HCT116 (cell line): Measurements from ENCODE around the gene VAV1. TPM values are rescaled to one million over a fixed set of nuclear protein-coding genes. Genes with fewer than 3 reads are reported as not detected.

Source experiments
- ATAC-seq: fragments of 200-7000 bp; cut with Tn5 transposase; 2 replicates; pipeline ENCODE4 v1.9.1; 2020; ENCODE audit warnings: mild to moderate bottlenecking, moderate library complexity
- BruUV-seq: library from RNA; stranded (reverse); fragments of 400-500 nt; replicated peaks from 2 replicates; lab custom pipeline; 2021; lab: Mats Ljungman, UMichigan
- CTCF ChIA-PET: fragments of 300-600 bp; sonication (Branson Sonifier 250); formaldehyde crosslinking; loops from one replicate; lab custom pipeline; 2021; ENCODE audit warnings: antibody characterized with exemption; lab: Charles Lee
- POLR2A ChIA-PET: fragments of 300-600, 350-600 bp; sonication (Branson Sonifier 250); formaldehyde crosslinking; loops from one replicate; lab custom pipeline; 2021; ENCODE audit warnings: antibody characterized with exemption; lab: Charles Lee
- RAD21 ChIA-PET, 2 experiments: fragments of 300-600 bp; sonication (Branson Sonifier 250); formaldehyde crosslinking; loops; one replicate each; lab custom pipeline; 2023; ENCODE audit warnings: low total read pairs in 2 of 2; ENCODE audit not compliant: uncharacterized antibody in 2 of 2, unreplicated experiment in 2 of 2, low non-redundant PET in 1 of 2; lab: Charles Lee
- DNase-seq: peaks from one replicate; pipeline ENCODE4 v3.0.0-alpha.2; 2010; ENCODE audit warnings: low read depth, low spot score
- H2AFZ ChIP-seq: fragments of 200-600 bp; shearing (Covaris generic), sonication (generic); 2 replicates; pipeline ENCODE4 v1.6.1; 2017; ENCODE audit warnings: low read depth, mixed run types, mixed read lengths, antibody characterized with exemption, low read length; ENCODE audit not compliant: poor library complexity, severe bottlenecking
- H3K27ac ChIP-seq: 2 replicates; pipeline ENCODE4 v1.5.1; 2012; ENCODE audit warnings: low read depth, low read length
- H3K27me3 ChIP-seq: fragments of 200-600 bp; sonication (generic); 2 replicates; pipeline ENCODE4 v1.6.1; 2016; ENCODE audit warnings: mixed run types, low read length, mixed read lengths; ENCODE audit not compliant: insufficient read depth
- H3K36me3 ChIP-seq, 2 experiments: fragments of 200-500 bp in 1 of 2; fragments of 200-600 bp in 1 of 2; sonication (Bioruptor generic) in 1 of 2; sonication (generic) in 1 of 2; 2 replicates each; pipeline versions ENCODE4 v1.5.1 to v1.6.1; 2014 to 2016; ENCODE audit warnings: low read length in 2 of 2, inconsistent platforms in 1 of 2, mixed read lengths in 1 of 2, mixed run types in 1 of 2; ENCODE audit not compliant: insufficient read depth in 2 of 2, control insufficient read depth in 1 of 2
- H3K4me1 ChIP-seq, 2 experiments: fragments of 200-600 bp in 1 of 2; sonication (generic) in 1 of 2; 2 replicates each; pipeline versions ENCODE4 v1.5.1 to v1.6.1; 2012 to 2017; ENCODE audit warnings: low read length in 2 of 2, inconsistent platforms in 1 of 2, mild to moderate bottlenecking in 1 of 2, mixed read lengths in 1 of 2, mixed run types in 1 of 2, moderate library complexity in 1 of 2; ENCODE audit not compliant: insufficient read depth in 2 of 2, control insufficient read depth in 1 of 2
- H3K4me2 ChIP-seq: fragments of 200-600 bp; sonication (generic); 2 replicates; pipeline ENCODE4 v1.6.1; 2017; ENCODE audit warnings: mixed run types, low read length, mixed read lengths
- H3K4me3 ChIP-seq, 2 experiments: fragments of 200-600 bp in 1 of 2; sonication (generic) in 1 of 2; replicated peaks in 1 of 2; 2 replicates each; pipeline ENCODE4 v1.5.1; 2011 to 2016; ENCODE audit warnings: low read length in 2 of 2, control low read depth in 1 of 2, low read depth in 1 of 2, mild to moderate bottlenecking in 1 of 2, mixed read lengths in 1 of 2, mixed run types in 1 of 2
- H3K79me2 ChIP-seq: fragments of 200-600 bp; sonication (generic); 2 replicates; pipeline ENCODE4 v1.6.1; 2017; ENCODE audit warnings: mild to moderate bottlenecking, mixed run types, low read length, moderate library complexity, mixed read lengths; ENCODE audit not compliant: insufficient read depth
- H3K9ac ChIP-seq: fragments of 200-600 bp; sonication (generic); 2 replicates; pipeline ENCODE4 v1.6.1; 2016; ENCODE audit warnings: low read length, mixed read lengths
- H3K9me2 ChIP-seq: fragments of 200-600 bp; sonication (generic), shearing (Covaris generic); 2 replicates; pipeline ENCODE4 v1.6.1; 2017; ENCODE audit warnings: mixed run types, mild to moderate bottlenecking, moderate library complexity; ENCODE audit not compliant: insufficient read depth
- H3K9me3 ChIP-seq, 2 experiments: fragments of 200-500 bp in 1 of 2; fragments of 200-600 bp in 1 of 2; sonication (Bioruptor generic) in 1 of 2; sonication (generic) in 1 of 2; 2 replicates each; pipeline ENCODE4 v1.6.1; 2014 to 2017; ENCODE audit warnings: low read length in 2 of 2, mixed read lengths in 2 of 2, inconsistent platforms in 1 of 2, low read depth in 1 of 2, mild to moderate bottlenecking in 1 of 2, mixed run types in 1 of 2, moderate library complexity in 1 of 2; ENCODE audit not compliant: control insufficient read depth in 1 of 2, insufficient read depth in 1 of 2
- H4K20me1 ChIP-seq: fragments of 200-600 bp; sonication (generic), shearing (Covaris generic); 2 replicates; pipeline ENCODE4 v1.6.1; 2017; ENCODE audit warnings: mixed run types, mild to moderate bottlenecking, moderate library complexity; ENCODE audit not compliant: insufficient read depth
- CBX3 ChIP-seq: IDR thresholded peaks from 2 replicates; pipeline ENCODE4 v1.6.1; 2012; ENCODE audit warnings: low read depth
- CEBPB ChIP-seq: IDR thresholded peaks from 2 replicates; pipeline ENCODE4 v1.6.1; 2012; ENCODE audit warnings: low read depth
- EGR1 ChIP-seq: IDR thresholded peaks from 2 replicates; pipeline ENCODE4 v1.6.1; 2012; ENCODE audit warnings: low read depth
- EZH2phosphoT487 ChIP-seq: fragments of 200-600 bp; IDR thresholded peaks from 2 replicates; pipeline ENCODE4 v1.6.1; 2018; ENCODE audit warnings: antibody characterized with exemption, borderline replicate concordance
- FOSL1 ChIP-seq: IDR thresholded peaks from 2 replicates; pipeline ENCODE4 v1.6.1; 2012; ENCODE audit warnings: low read depth
- POLR2A ChIP-seq: IDR thresholded peaks from 2 replicates; pipeline ENCODE4 v1.7.0; 2011; ENCODE audit warnings: borderline replicate concordance; ENCODE audit not compliant: insufficient read depth, insufficient read length; ENCODE audit errors: extremely low read depth
- POLR2AphosphoS5 ChIP-seq: IDR thresholded peaks from 2 replicates; pipeline ENCODE4 v1.6.1; 2011; ENCODE audit warnings: mild to moderate bottlenecking, low read depth, low read length, moderate library complexity
- RAD21 ChIP-seq: IDR thresholded peaks from 2 replicates; pipeline ENCODE4 v1.6.1; 2012; ENCODE audit warnings: low read depth, mild to moderate bottlenecking
- SIN3A ChIP-seq: IDR thresholded peaks from 2 replicates; pipeline ENCODE4 v1.6.1; 2012; ENCODE audit warnings: low read depth
- SP1 ChIP-seq: IDR thresholded peaks from 2 replicates; pipeline ENCODE4 v1.6.1; 2012; ENCODE audit warnings: low read depth
- SRF ChIP-seq: IDR thresholded peaks from 2 replicates; pipeline ENCODE4 v1.6.1; 2012; ENCODE audit warnings: low read depth
- TCF7L2 ChIP-seq: IDR thresholded peaks from 2 replicates; pipeline ENCODE4 v1.7.0; 2011; ENCODE audit warnings: borderline replicate concordance, inconsistent platforms; ENCODE audit not compliant: insufficient read depth, insufficient read length; ENCODE audit errors: extremely low read depth
- YY1 ChIP-seq: IDR thresholded peaks from 2 replicates; pipeline ENCODE4 v1.6.1; 2011; ENCODE audit warnings: low read length, low read depth, moderate library complexity, mild to moderate bottlenecking; ENCODE audit not compliant: insufficient replicate concordance; ENCODE audit errors: extremely low read depth
- ZFX ChIP-seq: fragments of 450-650 bp; IDR thresholded peaks from 2 replicates; pipeline ENCODE4 v1.6.1; 2017
- intact Hi-C: fragments of 100-400 bp; cut with micrococcal nuclease; formaldehyde crosslinking; loops from 2 replicates; pipeline ENCODE4 v1.10.0; 2022
- total RNA-seq: library from RNA; stranded (reverse); gene quantifications from one replicate; pipeline ENCODE4 v1.2.1, GENCODE V29; 2021; ENCODE audit not compliant: unreplicated experiment
- TF ChIP-seq, protein P1 (sequence below), 3 experiments: fragments of 200-600 bp in 1 of 3; sonication (generic) in 1 of 3; IDR thresholded peaks in 2 of 3; conservative IDR thresholded peaks in 1 of 3; 2 replicates each; pipeline ENCODE4 v1.5.1; 2012 to 2017; ENCODE audit warnings: low read depth in 2 of 3, low read length in 2 of 3, antibody characterized with exemption in 1 of 3, borderline replicate concordance in 1 of 3, control low read depth in 1 of 3, mild to moderate bottlenecking in 1 of 3, mixed read lengths in 1 of 3, mixed run types in 1 of 3, moderate library complexity in 1 of 3; ENCODE audit not compliant: insufficient read depth in 1 of 3
- TF ChIP-seq, protein P2 (sequence below): IDR thresholded peaks from 2 replicates; pipeline ENCODE4 v1.6.1; 2012
- TF ChIP-seq, protein P3 (sequence below): IDR thresholded peaks from 2 replicates; pipeline ENCODE4 v1.6.1; 2012

Gene VAV1
- total RNA-seq, 1 experiment from 2014 or later, result 20.6 TPM

DNA sequence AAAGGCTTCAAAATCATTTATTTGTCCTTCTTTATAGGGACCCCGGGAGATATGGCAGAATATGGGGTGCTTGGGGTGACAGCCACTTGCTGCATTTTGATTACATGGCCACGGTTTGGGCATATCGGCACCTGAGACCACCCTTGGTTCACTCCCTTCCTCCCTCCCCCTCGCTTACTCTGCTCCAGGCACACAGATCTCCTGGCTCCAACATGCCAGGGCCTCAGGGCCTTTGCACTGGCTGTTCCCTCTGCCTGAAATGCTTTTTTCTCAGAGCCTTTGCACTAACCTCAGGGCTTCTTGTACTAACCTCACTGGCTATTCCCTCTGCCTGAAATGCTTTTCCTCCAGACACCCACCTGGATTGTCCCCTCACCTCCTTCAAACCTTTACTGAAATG lies 23.8 kb downstream of the VAV1 start:
- H3K9me2 ChIP-seq, result no peaks in the 10 kb centered on the region
- no peak for DNase-seq
- ChIA-PET POLR2A (no interaction called here), CTCF (no interaction called here), RAD21 (no interaction called here)
- no peaks in the 10 kb centered on the region for H3K27me3 ChIP-seq
- peaks cover 9 to 15% of the 10 kb centered on the region in 2 experiments for H3K4me1 ChIP-seq
- H2AFZ ChIP-seq, result no peak overlapping the region
- H3K4me2 ChIP-seq, result no peak overlapping the region
- no peak overlapping the region for H3K4me3 ChIP-seq
- intact Hi-C loops, result no loop called here
- H3K9me3 ChIP-seq, result no peaks in the 10 kb centered on the region; a peak in 1 of 4 replicates
- no peak overlapping the region for H3K27ac ChIP-seq
- no peaks in the 10 kb centered on the region for H3K79me2 ChIP-seq
- no peak for TF ChIP-seq ZFX
- TF ChIP-seq, all 23 proteins: peak for 0
- no peaks in the 10 kb centered on the region for H3K36me3 ChIP-seq
- BruUV-seq, result no TSS peak
- H4K20me1 ChIP-seq, result no peaks in the 10 kb centered on the region
- no peak overlapping the region for H3K9ac ChIP-seq
- no peak for ATAC-seq

DNA sequence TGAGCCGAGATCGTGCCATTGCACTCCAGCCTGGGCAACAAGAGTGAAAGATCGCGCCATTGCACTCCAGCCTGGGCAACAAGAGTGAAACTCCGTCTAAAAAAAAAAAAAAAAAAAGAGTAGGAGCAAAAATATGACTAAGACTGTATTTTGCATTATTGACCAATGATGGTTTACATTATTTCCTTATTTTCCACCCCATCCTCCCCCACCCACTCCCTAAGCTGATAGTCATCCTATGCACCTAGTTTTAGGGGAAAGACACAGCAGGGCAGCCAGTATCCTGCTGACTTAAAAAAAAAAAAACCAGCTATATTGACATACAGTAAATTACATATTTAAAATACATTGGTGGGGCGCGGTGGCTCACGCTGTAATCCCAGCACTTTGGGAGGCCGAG lies 25.1 kb downstream of the VAV1 start:
- intact Hi-C loops, result no loop called here
- Histone ChIP-seq H3K4me1 (peaks cover 13 to 27% of the 10 kb centered on the region in 2 experiments), H3K9me2 (no peaks in the 10 kb centered on the region), H3K27me3 (no peaks in the 10 kb centered on the region), H3K9me3 (no peaks in the 10 kb centered on the region; a peak in 1 of 4 replicates), H2AFZ (no peak overlapping the region), H3K27ac (no peak overlapping the region), H3K4me3 (no peak overlapping the region), H3K36me3 (no peaks in the 10 kb centered on the region), H3K9ac (no peak overlapping the region), H3K79me2 (no peaks in the 10 kb centered on the region), H3K4me2 (no peak overlapping the region), H4K20me1 (no peaks in the 10 kb centered on the region)
- no peak for ATAC-seq
- POLR2A ChIA-PET, result no interaction called here
- DNase-seq, result no peak
- no TSS peak for BruUV-seq
- CTCF ChIA-PET, result no interaction called here
- TF ChIP-seq SP1 (no peak), RAD21 (no peak), CEBPB (no peak), POLR2AphosphoS5 (no peak), CBX3 (no peak), POLR2A (no peak), SIN3A (no peak), TCF7L2 (no peak), YY1 (no peak), EZH2phosphoT487 (no peak), EGR1 (no peak), ZFX (no peak), SRF (no peak), FOSL1 (no peak)
- TF ChIP-seq, protein P1, sequence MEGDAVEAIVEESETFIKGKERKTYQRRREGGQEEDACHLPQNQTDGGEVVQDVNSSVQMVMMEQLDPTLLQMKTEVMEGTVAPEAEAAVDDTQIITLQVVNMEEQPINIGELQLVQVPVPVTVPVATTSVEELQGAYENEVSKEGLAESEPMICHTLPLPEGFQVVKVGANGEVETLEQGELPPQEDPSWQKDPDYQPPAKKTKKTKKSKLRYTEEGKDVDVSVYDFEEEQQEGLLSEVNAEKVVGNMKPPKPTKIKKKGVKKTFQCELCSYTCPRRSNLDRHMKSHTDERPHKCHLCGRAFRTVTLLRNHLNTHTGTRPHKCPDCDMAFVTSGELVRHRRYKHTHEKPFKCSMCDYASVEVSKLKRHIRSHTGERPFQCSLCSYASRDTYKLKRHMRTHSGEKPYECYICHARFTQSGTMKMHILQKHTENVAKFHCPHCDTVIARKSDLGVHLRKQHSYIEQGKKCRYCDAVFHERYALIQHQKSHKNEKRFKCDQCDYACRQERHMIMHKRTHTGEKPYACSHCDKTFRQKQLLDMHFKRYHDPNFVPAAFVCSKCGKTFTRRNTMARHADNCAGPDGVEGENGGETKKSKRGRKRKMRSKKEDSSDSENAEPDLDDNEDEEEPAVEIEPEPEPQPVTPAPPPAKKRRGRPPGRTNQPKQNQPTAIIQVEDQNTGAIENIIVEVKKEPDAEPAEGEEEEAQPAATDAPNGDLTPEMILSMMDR (IDR thresholded peaks at IDR 0.05 in 2 of 3, conservative IDR thresholded peaks at IDR 0.05 in 1 of 3; ENCODE audit: borderline replicate concordance in 1 of 3, insufficient read depth in 1 of 3, low read depth in 2 of 3, low read length in 2 of 3), result no peak
- TF ChIP-seq, protein P2, sequence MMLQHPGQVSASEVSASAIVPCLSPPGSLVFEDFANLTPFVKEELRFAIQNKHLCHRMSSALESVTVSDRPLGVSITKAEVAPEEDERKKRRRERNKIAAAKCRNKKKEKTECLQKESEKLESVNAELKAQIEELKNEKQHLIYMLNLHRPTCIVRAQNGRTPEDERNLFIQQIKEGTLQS, result no peak
- TF ChIP-seq, protein P3, sequence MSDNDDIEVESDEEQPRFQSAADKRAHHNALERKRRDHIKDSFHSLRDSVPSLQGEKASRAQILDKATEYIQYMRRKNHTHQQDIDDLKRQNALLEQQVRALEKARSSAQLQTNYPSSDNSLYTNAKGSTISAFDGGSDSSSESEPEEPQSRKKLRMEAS, result no peak
- RAD21 ChIA-PET, result no interaction called here
